Measurements from ENCODE around the gene CAPN2.
A peak's percentile ranks its signal among the peaks of the same experiment; 100 is the strongest.
"Not testable (repeated sequence)": the region's sequence is repeated elsewhere in the genome, so short reads cannot be mapped to it uniquely, and the experiment has no call there.

CAPN2 gene

GRCh38 chr1:223737342-223737741 lies 25.0 kb downstream of the CAPN2 start:
- TF ChIP-seq, protein P1, sequence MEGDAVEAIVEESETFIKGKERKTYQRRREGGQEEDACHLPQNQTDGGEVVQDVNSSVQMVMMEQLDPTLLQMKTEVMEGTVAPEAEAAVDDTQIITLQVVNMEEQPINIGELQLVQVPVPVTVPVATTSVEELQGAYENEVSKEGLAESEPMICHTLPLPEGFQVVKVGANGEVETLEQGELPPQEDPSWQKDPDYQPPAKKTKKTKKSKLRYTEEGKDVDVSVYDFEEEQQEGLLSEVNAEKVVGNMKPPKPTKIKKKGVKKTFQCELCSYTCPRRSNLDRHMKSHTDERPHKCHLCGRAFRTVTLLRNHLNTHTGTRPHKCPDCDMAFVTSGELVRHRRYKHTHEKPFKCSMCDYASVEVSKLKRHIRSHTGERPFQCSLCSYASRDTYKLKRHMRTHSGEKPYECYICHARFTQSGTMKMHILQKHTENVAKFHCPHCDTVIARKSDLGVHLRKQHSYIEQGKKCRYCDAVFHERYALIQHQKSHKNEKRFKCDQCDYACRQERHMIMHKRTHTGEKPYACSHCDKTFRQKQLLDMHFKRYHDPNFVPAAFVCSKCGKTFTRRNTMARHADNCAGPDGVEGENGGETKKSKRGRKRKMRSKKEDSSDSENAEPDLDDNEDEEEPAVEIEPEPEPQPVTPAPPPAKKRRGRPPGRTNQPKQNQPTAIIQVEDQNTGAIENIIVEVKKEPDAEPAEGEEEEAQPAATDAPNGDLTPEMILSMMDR (IDR thresholded peaks at IDR 0.05; ENCODE audit: unreplicated experiment in 3 of 3) = no peak
- H3K36me3 Mint-ChIP-seq (ENCODE audit: low read depth) = peaks cover 11% of the 10 kb centered on the region
- no peaks in the 10 kb centered on the region for H3K9me3 Mint-ChIP-seq
- peaks cover 63% of the 10 kb centered on the region for H3K4me1 Mint-ChIP-seq
- peaks cover 10% of the 10 kb centered on the region for H3K27me3 Mint-ChIP-seq (ENCODE audit: low read depth)
- no peak overlapping the region for H3K4me3 Mint-ChIP-seq
- peak overlapping the region; percentile 38 to 84 (median 67) for H3K27ac Mint-ChIP-seq

DNA sequence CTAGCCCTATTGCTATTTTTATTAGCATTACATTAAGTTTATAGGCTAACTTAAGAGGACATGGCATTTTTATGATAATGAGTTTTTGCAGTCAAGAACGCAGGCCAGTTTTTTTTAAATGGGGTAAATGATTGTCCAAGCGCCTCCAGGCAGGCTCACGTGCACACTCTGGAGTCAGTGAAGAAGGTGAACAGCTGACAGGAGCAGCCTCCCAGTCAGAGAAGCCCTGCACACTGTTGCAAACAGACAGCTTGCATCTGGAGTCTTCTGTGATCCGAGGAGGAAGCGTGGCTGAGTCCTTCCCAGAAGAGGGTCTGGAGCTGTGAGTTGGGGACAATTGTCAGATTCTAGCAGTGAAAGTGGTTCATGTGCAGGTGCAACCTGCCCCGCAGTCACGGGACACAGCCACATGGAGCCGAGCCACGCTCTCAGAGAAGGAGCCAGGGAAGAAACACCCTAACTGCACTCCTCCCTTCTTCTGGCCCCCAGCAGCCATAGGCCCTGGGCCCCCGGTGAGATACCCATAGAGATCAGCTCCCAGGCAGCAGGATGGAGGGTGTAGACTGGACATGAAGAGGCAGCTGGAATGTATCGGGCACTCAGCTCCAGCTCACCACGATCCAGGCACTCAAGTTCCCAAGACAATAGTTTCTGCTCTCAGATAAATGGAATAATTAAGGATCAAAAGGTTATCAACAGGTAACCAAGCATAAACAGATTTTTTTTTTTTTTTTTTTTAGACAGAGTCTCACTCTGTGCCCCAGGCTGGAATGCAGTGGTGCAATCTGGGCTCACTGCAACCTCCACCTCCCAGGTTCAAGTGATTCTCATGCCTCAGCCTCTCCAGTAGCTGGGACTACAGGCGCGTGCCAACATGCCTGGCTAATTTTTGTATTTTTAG lies 26.4 kb downstream of the CAPN2 start:
- H3K4me3 Mint-ChIP-seq = peak overlapping the region; percentile 31 to 49 (median 49)
- no peaks in the 10 kb centered on the region for H3K9me3 Mint-ChIP-seq
- H3K27ac Mint-ChIP-seq = peak overlapping the region; percentile 77 to 98 (median 94)
- peaks cover 10% of the 10 kb centered on the region for H3K27me3 Mint-ChIP-seq (ENCODE audit: low read depth)
- peaks cover 55% of the 10 kb centered on the region for H3K4me1 Mint-ChIP-seq
- H3K36me3 Mint-ChIP-seq (ENCODE audit: low read depth) = peaks cover 19% of the 10 kb centered on the region
- TF ChIP-seq, protein P1 (IDR thresholded peaks at IDR 0.05; ENCODE audit: unreplicated experiment in 3 of 3) = no peak

- TF ChIP-seq, protein P1 (IDR thresholded peaks at IDR 0.05; ENCODE audit: unreplicated experiment in 3 of 3) = no peak
- Mint-ChIP-seq H3K36me3 (ENCODE audit: low read depth) (peaks cover 27% of the 10 kb centered on the region), H3K27me3 (ENCODE audit: low read depth) (peaks cover 10% of the 10 kb centered on the region), H3K4me3 (peak overlapping the region in 1 of 3 experiments; percentile 45), H3K9me3 (no peaks in the 10 kb centered on the region), H3K4me1 (peaks cover 47% of the 10 kb centered on the region), H3K27ac (peak overlapping the region; percentile 55 to 98 (median 67))
Measured at GRCh38 chr1:223739366-223740037, 27.2 kb downstream of the CAPN2 start.

DNA sequence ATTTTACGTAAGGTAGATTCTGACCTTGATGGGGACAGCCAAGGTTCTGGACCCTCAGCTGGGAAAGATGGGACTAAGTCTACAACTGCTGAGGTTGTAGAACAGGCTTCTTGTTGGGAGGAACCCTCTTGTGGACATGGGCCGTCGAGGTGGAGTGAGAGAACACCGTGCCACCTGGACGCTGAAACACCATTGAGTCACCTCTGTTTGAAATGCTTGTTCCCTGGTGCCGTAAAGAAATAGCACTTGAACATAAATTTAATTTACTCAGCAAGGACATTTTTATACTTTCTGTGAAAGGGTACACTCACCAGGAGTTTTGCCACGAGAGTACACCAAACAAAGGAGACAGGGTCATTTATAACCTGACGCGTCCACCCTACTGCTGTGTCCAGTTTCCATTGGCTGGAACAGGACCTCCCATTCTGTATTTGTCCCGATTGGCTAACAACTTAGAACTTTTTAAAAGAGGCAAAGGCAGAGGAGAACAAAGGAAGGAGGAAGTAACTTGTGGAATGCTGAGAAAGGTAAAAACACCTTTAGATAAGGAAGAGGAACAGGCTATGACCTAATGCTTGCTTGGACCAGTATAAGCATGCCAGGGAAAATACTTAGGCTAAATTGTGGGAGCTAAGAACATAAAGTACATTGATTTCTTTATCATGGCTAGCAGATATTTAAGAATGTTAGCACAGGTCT lies 27.8 kb downstream of the CAPN2 start:
- Mint-ChIP-seq H3K27ac (peak overlapping the region; percentile 55 to 98 (median 67)), H3K36me3 (ENCODE audit: low read depth) (peaks cover 28% of the 10 kb centered on the region), H3K4me1 (peaks cover 42% of the 10 kb centered on the region), H3K27me3 (ENCODE audit: low read depth) (peaks cover 10% of the 10 kb centered on the region)
- not testable (repeated sequence) for H3K9me3 Mint-ChIP-seq, H3K4me3 Mint-ChIP-seq

DNA sequence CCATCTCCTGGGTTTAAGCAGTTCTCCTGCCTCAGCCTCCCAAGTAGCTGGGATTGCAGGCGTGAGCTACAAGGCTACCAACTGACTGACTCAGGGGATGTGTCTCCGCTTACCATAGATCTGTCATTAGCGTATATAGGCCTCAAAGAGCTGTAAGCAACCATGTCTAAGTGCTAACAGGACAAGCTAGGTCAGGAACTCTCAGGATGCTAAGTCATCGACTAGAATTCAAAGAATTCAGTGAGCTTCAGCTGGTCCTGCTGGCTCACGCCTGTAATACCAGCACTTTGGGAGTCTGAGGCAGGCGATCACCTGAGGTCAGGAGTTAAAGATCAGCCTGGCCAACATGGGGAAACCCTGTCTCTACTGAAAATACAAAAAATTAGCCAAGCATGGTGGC lies 29.5 kb downstream of the CAPN2 start:
- Mint-ChIP-seq H3K27ac (no peak overlapping the region), H3K4me1 (peaks cover 37% of the 10 kb centered on the region), H3K4me3 (no peak overlapping the region), H3K36me3 (ENCODE audit: low read depth) (peaks cover 37% of the 10 kb centered on the region), H3K27me3 (ENCODE audit: low read depth) (peaks cover 3% of the 10 kb centered on the region), H3K9me3 (no peaks in the 10 kb centered on the region)
- TF ChIP-seq, protein P1 (IDR thresholded peaks at IDR 0.05; ENCODE audit: unreplicated experiment in 3 of 3) = no peak
